K562 (cell line): ENCODE results near the gene FOXR1. TPM values are rescaled to one million over a fixed set of nuclear protein-coding genes. Genes with fewer than 3 reads are reported as not detected.
A peak's percentile ranks its signal among the peaks of the same experiment; 100 is the strongest.

Experiments used
- ARID1B ChIP-seq: fragments of 450-650 bp; IDR thresholded peaks from 2 replicates; pipeline ENCODE4 v1.6.1; 2016; ENCODE audit warnings: antibody characterized with exemption, mild to moderate bottlenecking, inconsistent platforms
- CBFA2T2 ChIP-seq: fragments of 450-650 bp; conservative IDR thresholded peaks from 2 replicates; pipeline ENCODE4 v1.6.1; 2017; ENCODE audit warnings: mild to moderate bottlenecking
- CBFA2T3 ChIP-seq: fragments of 450-650 bp; IDR thresholded peaks from 2 replicates; pipeline ENCODE4 v1.6.1; 2017
- HBP1 ChIP-seq: fragments of 450-650 bp; formaldehyde crosslinking; IDR thresholded peaks from 2 replicates; pipeline ENCODE4 v1.4.0; 2022; ENCODE audit warnings: missing genetic modification characterization
- MNT ChIP-seq, 2 experiments: fragments of 450-650 bp; conservative IDR thresholded peaks; 2 replicates each; pipeline ENCODE4 v1.6.1; 2017; ENCODE audit warnings: mild to moderate bottlenecking in 2 of 2, moderate library complexity in 2 of 2
- polyA plus RNA-seq, 8 experiments: library from polyadenylated mRNA; depleted of rRNA in 4 of 8; stranded (reverse) in 5 of 8; unstranded in 3 of 8; fragments of >200 nt; fragmentation: Nextera tagmentation in 2 of 8; fragmentation: Illumina TruSeq in 1 of 8; extraction: Ambion mirVana in 2 of 8; extraction: Trizol in 1 of 8; gene quantifications; 2 replicates each; pipeline versions ENCODE4 v1.2.1 to v1.2.3, GENCODE V29; 2011 to 2014; ENCODE audit warnings: inconsistent platforms in 1 of 8, missing spikeins in 1 of 8
- total RNA-seq, 7 experiments: library from RNA; depleted of rRNA in 6 of 7; stranded (reverse); fragments of >200 nt in 6 of 7; fragmentation: Illumina TruSeq in 2 of 7; extraction: Trizol in 2 of 7; gene quantifications; 2 replicates each; pipeline versions ENCODE4 v1.2.1 to v1.2.3, GENCODE V29; 2011 to 2021; ENCODE audit warnings: low replicate concordance in 1 of 7
- TF ChIP-seq, protein P1 (sequence below): sonication (generic); formaldehyde crosslinking; IDR thresholded peaks from 2 replicates; pipeline ENCODE4 v1.8.1; 2023; ENCODE audit warnings: mild to moderate bottlenecking, missing genetic modification reagents
- TF ChIP-seq, protein P2 (sequence below): sonication (generic); formaldehyde crosslinking; IDR thresholded peaks from 2 replicates; pipeline ENCODE4 v1.9.0; 2022; ENCODE audit warnings: mild to moderate bottlenecking, missing genetic modification reagents

The FOXR1 gene
- total and polyA plus RNA-seq, 9 of the 15 experiments (the other 6 are each of a cell fraction or from before 2014, with no cell fraction given): not detected

DNA sequence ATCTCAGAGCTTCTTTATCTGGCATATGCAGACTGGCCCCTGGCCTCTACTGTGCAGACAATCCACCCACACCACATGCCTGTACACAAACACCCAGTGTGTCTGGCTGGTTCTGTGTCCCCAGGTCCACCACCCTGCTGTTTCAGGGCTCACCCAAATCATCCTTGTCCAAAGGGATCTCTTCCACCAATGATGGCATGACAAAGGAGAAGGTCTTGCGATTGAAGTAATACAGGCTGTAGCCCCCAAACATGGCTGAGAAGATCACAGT lies 57.4 kb downstream of the FOXR1 start (continued):
- TF ChIP-seq, protein P1, sequence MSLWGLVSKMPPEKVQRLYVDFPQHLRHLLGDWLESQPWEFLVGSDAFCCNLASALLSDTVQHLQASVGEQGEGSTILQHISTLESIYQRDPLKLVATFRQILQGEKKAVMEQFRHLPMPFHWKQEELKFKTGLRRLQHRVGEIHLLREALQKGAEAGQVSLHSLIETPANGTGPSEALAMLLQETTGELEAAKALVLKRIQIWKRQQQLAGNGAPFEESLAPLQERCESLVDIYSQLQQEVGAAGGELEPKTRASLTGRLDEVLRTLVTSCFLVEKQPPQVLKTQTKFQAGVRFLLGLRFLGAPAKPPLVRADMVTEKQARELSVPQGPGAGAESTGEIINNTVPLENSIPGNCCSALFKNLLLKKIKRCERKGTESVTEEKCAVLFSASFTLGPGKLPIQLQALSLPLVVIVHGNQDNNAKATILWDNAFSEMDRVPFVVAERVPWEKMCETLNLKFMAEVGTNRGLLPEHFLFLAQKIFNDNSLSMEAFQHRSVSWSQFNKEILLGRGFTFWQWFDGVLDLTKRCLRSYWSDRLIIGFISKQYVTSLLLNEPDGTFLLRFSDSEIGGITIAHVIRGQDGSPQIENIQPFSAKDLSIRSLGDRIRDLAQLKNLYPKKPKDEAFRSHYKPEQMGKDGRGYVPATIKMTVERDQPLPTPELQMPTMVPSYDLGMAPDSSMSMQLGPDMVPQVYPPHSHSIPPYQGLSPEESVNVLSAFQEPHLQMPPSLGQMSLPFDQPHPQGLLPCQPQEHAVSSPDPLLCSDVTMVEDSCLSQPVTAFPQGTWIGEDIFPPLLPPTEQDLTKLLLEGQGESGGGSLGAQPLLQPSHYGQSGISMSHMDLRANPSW (CRISPR knock-in tag): no peak
- TF ChIP-seq MNT (conservative IDR thresholded peaks at IDR 0.05) (peak in 1 of 2 experiments; percentile 31; a peak in 1 of 4 replicates), HBP1 (CRISPR knock-in tag) (no peak), CBFA2T2 (peak; percentile 56), CBFA2T3 (peak; percentile 82), ARID1B (peak; percentile 57)
- TF ChIP-seq, protein P2, sequence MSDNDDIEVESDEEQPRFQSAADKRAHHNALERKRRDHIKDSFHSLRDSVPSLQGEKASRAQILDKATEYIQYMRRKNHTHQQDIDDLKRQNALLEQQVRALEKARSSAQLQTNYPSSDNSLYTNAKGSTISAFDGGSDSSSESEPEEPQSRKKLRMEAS (CRISPR knock-in tag): peak; percentile 13; the same call in 1 of the 2 replicates
